Rectal smooth muscle tissue (tissue), 1 donor: ENCODE measurements around the gene GTF2IRD1.
"Not testable (repeated sequence)": the region's sequence is repeated elsewhere in the genome, so short reads cannot be mapped to it uniquely, and the experiment has no call there.

ENCODE experiments used
- H3K27ac ChIP-seq: one replicate; pipeline ENCODE4 v1.7.0; 2013; ENCODE audit warnings: low read depth, low read length, inconsistent platforms
- H3K27me3 ChIP-seq: one replicate; pipeline ENCODE4 v1.7.0; 2013; ENCODE audit warnings: low read length; ENCODE audit not compliant: control insufficient read depth, insufficient read depth
- H3K36me3 ChIP-seq: one replicate; pipeline ENCODE4 v1.7.0; 2013; ENCODE audit warnings: low read length; ENCODE audit not compliant: control insufficient read depth, insufficient read depth
- H3K4me1 ChIP-seq: one replicate; pipeline ENCODE4 v1.7.0; 2013; ENCODE audit warnings: low read length; ENCODE audit not compliant: control insufficient read depth, insufficient read depth
- H3K4me3 ChIP-seq: one replicate; pipeline ENCODE4 v1.7.0; 2013; ENCODE audit warnings: low read length
- H3K9ac ChIP-seq: one replicate; pipeline ENCODE4 v1.7.0; 2013; ENCODE audit warnings: low read length

The GTF2IRD1 gene

GRCh38 chr7:74453322-74454011 lies at the start of gene GTF2IRD1:
TSS of gene GTF2IRD1 (plus strand) at chr7:74453906. CDS start at chr7:74508081, 54,175 bp downstream.
- Histone ChIP-seq H3K36me3 (no peaks in the 10 kb centered on the region), H3K9ac (peak within 1 kb of the TSS; percentile 62), H3K27ac (peak within 1 kb of the TSS; percentile 91), H3K27me3 (no peaks in the 10 kb centered on the region), H3K4me3 (peak within 1 kb of the TSS; percentile 58), H3K4me1 (peaks cover 8% of the 10 kb centered on the region)

- Histone ChIP-seq H3K9ac (no peak overlapping the region), H3K27me3 (no peaks in the 10 kb centered on the region), H3K36me3 (peaks cover 10% of the 10 kb centered on the region), H3K4me1 (no peaks in the 10 kb centered on the region), H3K27ac (no peak overlapping the region), H3K4me3 (no peak overlapping the region)
Observed at GRCh38 chr7:74404388-74404700, 49.4 kb upstream of the GTF2IRD1 start.

GRCh38 chr7:74404741-74405140 lies 49.0 kb upstream of the GTF2IRD1 start:
- peaks cover 10% of the 10 kb centered on the region for H3K36me3 ChIP-seq
- no peak overlapping the region for H3K27ac ChIP-seq
- no peak overlapping the region for H3K9ac ChIP-seq
- H3K27me3 ChIP-seq: no peaks in the 10 kb centered on the region
- no peak overlapping the region for H3K4me3 ChIP-seq
- no peaks in the 10 kb centered on the region for H3K4me1 ChIP-seq

- H3K9ac ChIP-seq: no peak overlapping the region
- H3K27ac ChIP-seq: no peak overlapping the region
- no peaks in the 10 kb centered on the region for H3K27me3 ChIP-seq
- H3K4me3 ChIP-seq: no peak overlapping the region
- H3K36me3 ChIP-seq: peaks cover 8% of the 10 kb centered on the region
- H3K4me1 ChIP-seq: no peaks in the 10 kb centered on the region
Observed at GRCh38 chr7:74405191-74405898, 48.4 kb upstream of the GTF2IRD1 start.

GRCh38 chr7:74405899-74406512 lies 47.7 kb upstream of the GTF2IRD1 start:
- peaks cover 8% of the 10 kb centered on the region for H3K36me3 ChIP-seq
- H3K4me3 ChIP-seq: no peak overlapping the region
- H3K27ac ChIP-seq: no peak overlapping the region
- H3K4me1 ChIP-seq: no peaks in the 10 kb centered on the region
- no peaks in the 10 kb centered on the region for H3K27me3 ChIP-seq
- H3K9ac ChIP-seq: no peak overlapping the region

GRCh38 chr7:74407958-74408357 lies 45.7 kb upstream of the GTF2IRD1 start:
- H3K9ac ChIP-seq: no peak overlapping the region
- H3K4me3 ChIP-seq: no peak overlapping the region
- H3K36me3 ChIP-seq: peaks cover 4% of the 10 kb centered on the region
- no peak overlapping the region for H3K27ac ChIP-seq
- H3K4me1 ChIP-seq: no peaks in the 10 kb centered on the region
- H3K27me3 ChIP-seq: no peaks in the 10 kb centered on the region

- Histone ChIP-seq H3K9ac (no peak overlapping the region), H3K27ac (no peak overlapping the region), H3K36me3 (no peaks in the 10 kb centered on the region), H3K27me3 (no peaks in the 10 kb centered on the region), H3K4me3 (no peak overlapping the region), H3K4me1 (no peaks in the 10 kb centered on the region)
Observed at GRCh38 chr7:74409571-74409970, 44.1 kb upstream of the GTF2IRD1 start.

GRCh38 chr7:74410772-74411171 lies 42.9 kb upstream of the GTF2IRD1 start:
- H3K27ac ChIP-seq: no peak overlapping the region
- no peaks in the 10 kb centered on the region for H3K27me3 ChIP-seq
- no peaks in the 10 kb centered on the region for H3K36me3 ChIP-seq
- H3K4me1 ChIP-seq: no peaks in the 10 kb centered on the region
- no peak overlapping the region for H3K9ac ChIP-seq
- H3K4me3 ChIP-seq: no peak overlapping the region

GRCh38 chr7:74411571-74411970 lies 42.1 kb upstream of the GTF2IRD1 start:
- not testable (repeated sequence) for H3K9ac ChIP-seq, H3K27ac ChIP-seq, H3K4me1 ChIP-seq, H3K4me3 ChIP-seq, H3K27me3 ChIP-seq, H3K36me3 ChIP-seq

GRCh38 chr7:74412056-74412455 lies 41.6 kb upstream of the GTF2IRD1 start:
- Histone ChIP-seq H3K27ac (no peak overlapping the region), H3K36me3 (no peaks in the 10 kb centered on the region), H3K9ac (no peak overlapping the region), H3K4me3 (no peak overlapping the region), H3K27me3 (no peaks in the 10 kb centered on the region), H3K4me1 (no peaks in the 10 kb centered on the region)

- Histone ChIP-seq H3K36me3 (no peaks in the 10 kb centered on the region), H3K4me1 (no peaks in the 10 kb centered on the region), H3K27me3 (no peaks in the 10 kb centered on the region), H3K9ac (no peak overlapping the region), H3K4me3 (no peak overlapping the region), H3K27ac (no peak overlapping the region)
Observed at GRCh38 chr7:74412603-74413002, 41.1 kb upstream of the GTF2IRD1 start.

- H3K9ac ChIP-seq, H3K27ac ChIP-seq, H3K4me3 ChIP-seq, H3K36me3 ChIP-seq, H3K27me3 ChIP-seq, H3K4me1 ChIP-seq: not testable (repeated sequence)
Observed at GRCh38 chr7:74414595-74415333, 38.9 kb upstream of the GTF2IRD1 start.
